Fibroblast of pulmonary artery (primary cell): ENCODE results near the gene NDUFS2.

ENCODE experiments used
- DNase-seq: peaks from one replicate; pipeline ENCODE4 v3.0.0-alpha.2; 2010; ENCODE audit warnings: low read depth
- H3K4me3 ChIP-seq: replicated peaks from 2 replicates; pipeline ENCODE4 v1.5.1; 2011; ENCODE audit warnings: low read depth, mild to moderate bottlenecking, control low read depth, low read length, moderate library complexity
- TF ChIP-seq, protein P1 (sequence below): IDR thresholded peaks from 2 replicates; pipeline ENCODE4 v1.5.1; 2011; ENCODE audit warnings: mild to moderate bottlenecking, control low read depth, low read length, inconsistent platforms; ENCODE audit errors: missing control alignments

The NDUFS2 gene

DNA sequence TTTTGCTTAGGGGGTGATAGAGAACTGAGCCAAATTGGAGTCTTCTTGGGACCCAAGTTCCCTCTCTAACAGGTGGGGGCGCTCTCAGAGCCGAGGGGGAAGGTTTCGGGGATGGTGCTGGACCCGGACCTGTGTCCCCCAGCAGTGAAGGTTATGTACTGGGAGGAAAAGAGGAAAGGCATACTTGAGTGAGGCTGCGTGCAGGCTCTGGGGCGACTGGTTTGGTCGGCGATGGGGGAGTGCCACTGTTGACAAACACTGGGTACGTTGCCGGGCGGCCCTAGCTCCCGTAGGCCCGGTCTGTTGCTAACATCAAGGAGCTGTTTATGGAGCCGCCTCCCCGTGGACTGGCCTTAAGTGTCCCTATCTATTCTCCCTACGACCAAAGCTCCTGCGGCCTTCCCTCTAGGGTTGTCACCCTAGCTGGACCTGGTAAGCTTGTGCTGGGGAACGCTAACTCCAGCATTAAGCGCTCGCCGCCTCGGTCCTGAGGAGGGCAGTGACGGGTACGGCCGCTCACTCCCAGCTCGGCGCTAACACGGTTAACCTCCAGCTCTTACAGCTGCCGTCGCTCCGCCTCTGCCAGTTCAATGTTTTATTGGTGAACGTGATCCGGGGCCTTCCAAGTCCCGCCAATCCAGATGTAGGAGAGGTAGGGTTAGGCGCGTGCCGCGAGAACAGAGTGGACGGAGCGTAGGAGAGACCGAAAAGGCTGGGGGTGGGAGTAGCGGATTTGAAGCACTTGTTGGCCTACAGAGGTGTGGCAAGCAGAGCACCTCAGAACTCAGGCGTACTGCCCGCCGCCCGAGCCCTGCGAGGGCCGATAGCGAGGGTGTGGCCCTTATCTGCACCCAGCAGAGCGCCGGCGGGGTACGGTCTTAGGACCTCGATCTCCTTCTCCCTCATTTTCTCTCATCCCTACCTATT, 36.2 kb upstream of the NDUFS2 start, which contains the start of gene PPOX:
PPOX (plus strand) TSS at position 685 of the 927 bp plus-strand sequence. CDS start 422 bp downstream, outside the sequence.
- DNase-seq: peak; percentile 99
- TF ChIP-seq, protein P1, sequence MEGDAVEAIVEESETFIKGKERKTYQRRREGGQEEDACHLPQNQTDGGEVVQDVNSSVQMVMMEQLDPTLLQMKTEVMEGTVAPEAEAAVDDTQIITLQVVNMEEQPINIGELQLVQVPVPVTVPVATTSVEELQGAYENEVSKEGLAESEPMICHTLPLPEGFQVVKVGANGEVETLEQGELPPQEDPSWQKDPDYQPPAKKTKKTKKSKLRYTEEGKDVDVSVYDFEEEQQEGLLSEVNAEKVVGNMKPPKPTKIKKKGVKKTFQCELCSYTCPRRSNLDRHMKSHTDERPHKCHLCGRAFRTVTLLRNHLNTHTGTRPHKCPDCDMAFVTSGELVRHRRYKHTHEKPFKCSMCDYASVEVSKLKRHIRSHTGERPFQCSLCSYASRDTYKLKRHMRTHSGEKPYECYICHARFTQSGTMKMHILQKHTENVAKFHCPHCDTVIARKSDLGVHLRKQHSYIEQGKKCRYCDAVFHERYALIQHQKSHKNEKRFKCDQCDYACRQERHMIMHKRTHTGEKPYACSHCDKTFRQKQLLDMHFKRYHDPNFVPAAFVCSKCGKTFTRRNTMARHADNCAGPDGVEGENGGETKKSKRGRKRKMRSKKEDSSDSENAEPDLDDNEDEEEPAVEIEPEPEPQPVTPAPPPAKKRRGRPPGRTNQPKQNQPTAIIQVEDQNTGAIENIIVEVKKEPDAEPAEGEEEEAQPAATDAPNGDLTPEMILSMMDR: peak; percentile 46
- peak within 1 kb of the TSS; percentile 87 for H3K4me3 ChIP-seq

DNA sequence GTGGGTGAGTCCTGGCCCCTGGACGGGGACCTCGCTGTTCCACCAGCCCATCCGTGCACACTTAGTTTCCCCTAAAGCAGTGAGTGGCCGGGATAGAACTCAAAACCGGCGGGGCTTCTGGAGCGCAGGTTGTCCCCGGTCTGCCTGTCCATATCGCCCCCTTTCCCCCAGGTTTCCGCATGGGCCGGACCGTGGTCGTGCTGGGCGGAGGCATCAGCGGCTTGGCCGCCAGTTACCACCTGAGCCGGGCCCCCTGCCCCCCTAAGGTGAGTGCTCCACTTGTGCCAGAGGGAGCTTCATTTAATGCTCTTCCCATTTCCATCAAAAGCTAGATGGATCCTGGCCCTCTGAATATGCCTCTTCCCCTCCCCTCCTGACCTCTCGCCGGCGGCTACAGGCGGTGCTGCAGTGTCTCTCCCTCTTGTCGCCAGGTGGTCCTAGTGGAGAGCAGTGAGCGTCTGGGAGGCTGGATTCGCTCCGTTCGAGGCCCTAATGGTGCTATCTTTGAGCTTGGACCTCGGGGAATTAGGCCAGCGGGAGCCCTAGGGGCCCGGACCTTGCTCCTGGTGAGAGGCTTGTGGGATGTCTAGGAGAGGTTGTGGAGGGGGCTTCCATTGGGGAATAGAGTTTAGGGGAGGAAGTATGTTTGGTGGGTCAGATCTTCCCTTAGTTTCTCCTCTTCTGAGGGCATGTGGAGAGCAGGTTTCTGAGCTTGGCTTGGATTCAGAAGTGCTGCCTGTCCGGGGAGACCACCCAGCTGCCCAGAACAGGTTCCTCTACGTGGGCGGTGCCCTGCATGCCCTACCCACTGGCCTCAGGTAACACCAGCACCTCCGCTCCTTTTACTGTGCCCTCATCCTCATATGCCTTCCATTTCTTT, 35.3 kb upstream of the NDUFS2 start:
- TF ChIP-seq, protein P1: no peak
- no peak for DNase-seq
- peak overlapping the region; percentile 87 for H3K4me3 ChIP-seq

DNA sequence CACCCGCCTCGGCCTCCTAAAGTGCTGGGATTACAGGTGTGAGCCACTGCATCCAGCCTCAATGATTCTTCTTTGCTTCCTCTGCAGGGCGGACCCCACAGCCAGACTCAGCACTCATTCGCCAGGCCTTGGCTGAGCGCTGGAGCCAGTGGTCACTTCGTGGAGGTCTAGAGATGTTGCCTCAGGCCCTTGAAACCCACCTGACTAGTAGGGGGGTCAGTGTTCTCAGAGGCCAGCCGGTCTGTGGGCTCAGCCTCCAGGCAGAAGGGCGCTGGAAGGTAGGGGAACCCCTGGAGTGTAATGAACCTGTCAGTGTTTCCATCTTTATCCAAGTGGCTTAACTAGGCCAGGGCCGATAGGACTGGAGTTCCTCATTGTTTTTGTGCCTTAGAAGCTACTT, 33.3 kb upstream of the NDUFS2 start:
- TF ChIP-seq, protein P1: no peak
- no peak overlapping the region for H3K4me3 ChIP-seq

DNA sequence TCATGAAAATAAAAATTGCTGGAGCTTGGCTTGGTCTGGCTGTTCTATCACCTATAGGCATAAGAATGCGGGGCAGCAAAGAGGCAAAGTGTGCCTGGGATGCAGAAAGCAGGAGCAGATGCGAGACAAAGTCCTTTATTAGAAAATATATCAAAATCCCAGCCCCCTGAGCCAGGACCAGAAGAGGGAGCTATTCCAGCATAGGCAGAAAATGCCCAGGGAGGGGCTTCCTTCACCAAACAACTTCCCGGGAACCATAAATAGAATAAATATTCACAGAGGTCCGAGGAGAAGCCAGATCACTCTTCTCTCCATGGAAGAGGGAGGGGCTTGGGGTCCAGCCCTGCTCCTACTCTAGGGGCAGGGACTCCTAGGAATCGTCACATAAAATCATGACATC, 31.0 kb upstream of the NDUFS2 start:
- no peak for DNase-seq
- no peak overlapping the region for H3K4me3 ChIP-seq
- TF ChIP-seq, protein P1: peak; percentile 30

More for the DNA sequence above, 33.3 kb upstream of the NDUFS2 start:
- no peak for DNase-seq

DNA sequence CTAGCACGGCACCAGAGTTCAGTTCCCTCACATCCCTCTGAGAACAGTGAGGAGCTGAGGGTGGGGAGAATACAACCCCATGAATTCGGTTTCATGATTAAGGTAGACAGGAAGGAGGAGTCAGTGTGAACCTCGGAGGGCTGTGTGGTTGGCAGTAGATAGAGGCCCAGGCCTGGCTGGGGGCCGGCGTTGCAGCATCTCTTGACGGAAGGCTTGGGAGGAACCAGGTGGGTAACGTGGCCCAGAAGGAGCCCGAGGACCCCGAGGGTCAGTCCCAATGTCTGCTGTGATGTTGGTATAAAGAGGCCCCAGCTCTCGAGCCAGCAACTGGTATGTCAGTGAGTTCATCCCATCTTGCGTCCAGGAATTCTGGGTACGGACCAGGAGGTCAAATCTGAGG, 30.5 kb upstream of the NDUFS2 start:
- H3K4me3 ChIP-seq: no peak overlapping the region
- TF ChIP-seq, protein P1: no peak
- DNase-seq: no peak

DNA sequence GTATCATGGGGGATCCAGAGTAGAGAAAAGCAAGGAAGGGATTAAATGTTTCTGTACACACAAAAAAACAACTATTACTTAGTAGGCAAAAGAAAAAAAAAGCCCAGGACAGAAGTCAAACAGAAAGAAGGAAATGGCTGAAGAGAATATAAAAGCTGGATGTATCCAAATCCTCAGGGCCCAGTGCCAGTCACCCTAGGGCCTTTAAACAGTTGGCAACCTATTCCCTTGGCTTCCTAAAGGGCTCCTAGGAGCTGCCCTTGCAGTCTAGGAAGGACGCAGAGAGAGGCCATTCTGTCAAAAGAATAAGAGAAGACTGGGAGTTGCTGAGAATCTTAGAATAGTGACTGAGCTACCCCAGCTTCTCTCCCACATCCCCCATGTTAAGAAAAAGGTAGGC, 29.8 kb upstream of the NDUFS2 start:
- no peak overlapping the region for H3K4me3 ChIP-seq
- no peak for DNase-seq
- TF ChIP-seq, protein P1: no peak
